OCI-LY7 (cell line): ENCODE measurements around the gene TBC1D9B. TPM values are rescaled to one million over a fixed set of nuclear protein-coding genes. Genes with fewer than 3 reads are reported as not detected.

Experiments used
- BruUV-seq: library from RNA; stranded (reverse); fragments of 400-500 nt; replicated peaks from 2 replicates; lab custom pipeline; 2021; lab: Mats Ljungman, UMichigan
- CTCF ChIA-PET: fragments of 300-600 bp; sonication (Branson Sonifier 250); formaldehyde crosslinking; loops from one replicate; lab custom pipeline; 2022; ENCODE audit warnings: antibody characterized with exemption; ENCODE audit not compliant: unreplicated experiment; lab: Charles Lee
- POLR2A ChIA-PET: fragments of 300-600 bp; sonication (Branson Sonifier 250); formaldehyde crosslinking; loops from one replicate; lab custom pipeline; 2022; ENCODE audit warnings: antibody characterized with exemption; lab: Charles Lee
- DNase-seq: peaks from one replicate; pipeline ENCODE4 v3.0.0-alpha.2; 2015; ENCODE audit warnings: low spot score
- H2AFZ ChIP-seq: fragments of 200-600 bp; sonication (generic), shearing (Covaris generic); 2 replicates; pipeline ENCODE4 v1.6.1; 2014; ENCODE audit warnings: mild to moderate bottlenecking, antibody characterized with exemption, low read length, moderate library complexity
- H3K27ac ChIP-seq: fragments of 200-600 bp; sonication (generic); 2 replicates; pipeline ENCODE4 v1.5.1; 2014; ENCODE audit warnings: mixed run types, low read depth, mild to moderate bottlenecking, moderate library complexity, low read length, inconsistent platforms; ENCODE audit not compliant: poor library complexity, severe bottlenecking
- H3K36me3 ChIP-seq: fragments of 200-600 bp; sonication (generic); 2 replicates; pipeline ENCODE4 v1.6.1; 2014; ENCODE audit warnings: mild to moderate bottlenecking, antibody characterized with exemption, low read length, moderate library complexity, mixed read lengths; ENCODE audit not compliant: insufficient read depth
- H3K4me1 ChIP-seq: fragments of 200-600 bp; sonication (generic); 2 replicates; pipeline ENCODE4 v1.5.1; 2014; ENCODE audit warnings: mild to moderate bottlenecking, low read length; ENCODE audit not compliant: insufficient read depth, poor library complexity, severe bottlenecking
- H3K4me2 ChIP-seq: fragments of 200-600 bp; sonication (generic); 2 replicates; pipeline ENCODE4 v1.6.1; 2014; ENCODE audit warnings: mild to moderate bottlenecking, low read length
- H3K4me3 ChIP-seq: fragments of 200-600 bp; sonication (generic); 2 replicates; pipeline ENCODE4 v1.5.1; 2014; ENCODE audit warnings: mild to moderate bottlenecking, low read depth, low read length; ENCODE audit not compliant: poor library complexity, severe bottlenecking
- H3K79me2 ChIP-seq: fragments of 200-600 bp; sonication (generic); 2 replicates; pipeline ENCODE4 v1.6.1; 2016; ENCODE audit warnings: low read depth, mild to moderate bottlenecking, low read length, moderate library complexity, mixed read lengths; ENCODE audit not compliant: insufficient read depth
- H3K9me2 ChIP-seq: fragments of 200-600 bp; sonication (generic); 2 replicates; pipeline ENCODE4 v1.6.1; 2016; ENCODE audit warnings: mild to moderate bottlenecking, low read length, mixed read lengths; ENCODE audit not compliant: insufficient read depth
- H3K9me3 ChIP-seq: fragments of 200-600 bp; sonication (generic); 2 replicates; pipeline ENCODE4 v1.6.1; 2014; ENCODE audit warnings: mild to moderate bottlenecking, mixed run types, low read length, mixed read lengths
- H4K20me1 ChIP-seq: fragments of 200-600 bp; sonication (generic); 2 replicates; pipeline ENCODE4 v1.6.1; 2014; ENCODE audit warnings: mild to moderate bottlenecking, antibody characterized with exemption, low read length, moderate library complexity, mixed read lengths; ENCODE audit not compliant: insufficient read depth
- CTCF ChIP-seq: fragments of 200-600 bp; sonication (generic); conservative IDR thresholded peaks from 2 replicates; pipeline ENCODE4 v1.5.1; 2014; ENCODE audit warnings: mild to moderate bottlenecking, antibody characterized with exemption, low read length, moderate library complexity, mixed read lengths
- EZH2phosphoT487 ChIP-seq: fragments of 200-600 bp; sonication (generic); IDR thresholded peaks from 2 replicates; pipeline ENCODE4 v1.6.1; 2018; ENCODE audit warnings: low read depth, borderline replicate concordance, mild to moderate bottlenecking, mixed run types, antibody characterized with exemption, low read length, moderate library complexity, mixed read lengths
- intact Hi-C: fragments of 100-400 bp; cut with micrococcal nuclease; formaldehyde crosslinking; loops from one replicate; pipeline ENCODE4 v1.10.0; 2022; ENCODE audit not compliant: unreplicated experiment
- total RNA-seq, 2 experiments: library from RNA; depleted of rRNA in 1 of 2; stranded (reverse); fragments of >200 nt in 1 of 2; shearing (Covaris generic) in 1 of 2; gene quantifications; 2 replicates each; pipeline ENCODE4 v1.2.3, GENCODE V29; 2014 to 2022

Gene TBC1D9B
- total RNA-seq, 2 experiments from 2014 or later: 52.2 to 106 TPM

GRCh38 chr5:179936976-179937681 lies 29.4 kb upstream of the TBC1D9B start:
- no peak for TF ChIP-seq EZH2phosphoT487
- Histone ChIP-seq H3K79me2 (no peaks in the 10 kb centered on the region), H3K36me3 (no peaks in the 10 kb centered on the region), H2AFZ (no peak overlapping the region), H4K20me1 (no peaks in the 10 kb centered on the region), H3K4me1 (no peaks in the 10 kb centered on the region), H3K4me3 (no peak overlapping the region), H3K27ac (no peak overlapping the region), H3K9me3 (no peaks in the 10 kb centered on the region), H3K4me2 (no peak overlapping the region), H3K9me2 (no peaks in the 10 kb centered on the region)
- BruUV-seq: no TSS peak
- POLR2A ChIA-PET: interaction anchor here (0.7 kb wide), 1 partner anchor 937 kb away, joined by 3 read pairs; no protein-coding TSS in a partner anchor
- intact Hi-C loops: no loop called here
- DNase-seq: no peak
- CTCF ChIA-PET: no interaction called here

GRCh38 chr5:179930788-179931473 lies 23.2 kb upstream of the TBC1D9B start:
- H3K79me2 ChIP-seq: no peaks in the 10 kb centered on the region
- no peak overlapping the region for H3K27ac ChIP-seq
- CTCF ChIA-PET: no interaction called here
- BruUV-seq: no TSS peak
- H3K4me2 ChIP-seq: no peak overlapping the region
- no peaks in the 10 kb centered on the region for H3K9me3 ChIP-seq
- H2AFZ ChIP-seq: no peak overlapping the region
- no peak for DNase-seq
- no peak overlapping the region for H3K4me3 ChIP-seq
- no peak for TF ChIP-seq EZH2phosphoT487
- no peaks in the 10 kb centered on the region for H3K4me1 ChIP-seq
- intact Hi-C loops: no loop called here
- POLR2A ChIA-PET: interaction anchor here (0.7 kb wide), 1 partner anchor 503 kb away, joined by 3 read pairs; no protein-coding TSS in a partner anchor
- H3K9me2 ChIP-seq: no peaks in the 10 kb centered on the region
- no peaks in the 10 kb centered on the region for H3K36me3 ChIP-seq
- H4K20me1 ChIP-seq: no peaks in the 10 kb centered on the region

- ChIA-PET POLR2A (no interaction called here), CTCF (no interaction called here)
- Histone ChIP-seq H2AFZ (no peak overlapping the region), H3K4me1 (peaks cover 11% of the 10 kb centered on the region), H3K9me3 (peaks cover 5% of the 10 kb centered on the region; the same call in 1 of the 2 replicates), H3K4me2 (no peak overlapping the region), H3K79me2 (no peaks in the 10 kb centered on the region), H3K36me3 (no peaks in the 10 kb centered on the region), H3K27ac (no peak overlapping the region), H3K4me3 (no peak overlapping the region), H4K20me1 (no peaks in the 10 kb centered on the region), H3K9me2 (no peaks in the 10 kb centered on the region)
- TF ChIP-seq EZH2phosphoT487: no peak
- TF ChIP-seq CTCF: no peak
- intact Hi-C loops: no loop called here
- no TSS peak for BruUV-seq
- no peak for DNase-seq
Observed at GRCh38 chr5:179927824-179928223, 20.1 kb upstream of the TBC1D9B start.
